Adipocyte (in vitro differentiated cells): ENCODE measurements around the gene C20orf204.

Experiments
- DNase-seq: peaks from one replicate; pipeline ENCODE4 v3.0.0-alpha.2; 2015; ENCODE audit warnings: low read depth
- H3K27me3 ChIP-seq: replicated peaks from 2 replicates; pipeline ENCODE4 v1.7.0; 2013; ENCODE audit warnings: mild to moderate bottlenecking, low read length, moderate library complexity; ENCODE audit not compliant: control insufficient read depth, insufficient read depth
- H3K36me3 ChIP-seq: 2 replicates; pipeline ENCODE4 v1.7.0; 2013; ENCODE audit warnings: low read length, mild to moderate bottlenecking, moderate library complexity; ENCODE audit not compliant: control insufficient read depth, insufficient read depth, severe bottlenecking
- H3K4me1 ChIP-seq: 2 replicates; pipeline ENCODE4 v1.7.0; 2013; ENCODE audit warnings: mild to moderate bottlenecking, low read length, moderate library complexity; ENCODE audit not compliant: control insufficient read depth, insufficient read depth
- H3K4me3 ChIP-seq: 2 replicates; pipeline ENCODE4 v1.7.0; 2013; ENCODE audit warnings: mild to moderate bottlenecking, low read length, moderate library complexity
- H3K9ac ChIP-seq: 2 replicates; pipeline ENCODE4 v1.7.0; 2013; ENCODE audit warnings: mild to moderate bottlenecking, low read length, moderate library complexity
- H3K9me3 ChIP-seq: 2 replicates; pipeline ENCODE4 v1.7.0; 2013; ENCODE audit warnings: mild to moderate bottlenecking, low read length, moderate library complexity; ENCODE audit not compliant: control insufficient read depth

C20orf204 gene

DNA sequence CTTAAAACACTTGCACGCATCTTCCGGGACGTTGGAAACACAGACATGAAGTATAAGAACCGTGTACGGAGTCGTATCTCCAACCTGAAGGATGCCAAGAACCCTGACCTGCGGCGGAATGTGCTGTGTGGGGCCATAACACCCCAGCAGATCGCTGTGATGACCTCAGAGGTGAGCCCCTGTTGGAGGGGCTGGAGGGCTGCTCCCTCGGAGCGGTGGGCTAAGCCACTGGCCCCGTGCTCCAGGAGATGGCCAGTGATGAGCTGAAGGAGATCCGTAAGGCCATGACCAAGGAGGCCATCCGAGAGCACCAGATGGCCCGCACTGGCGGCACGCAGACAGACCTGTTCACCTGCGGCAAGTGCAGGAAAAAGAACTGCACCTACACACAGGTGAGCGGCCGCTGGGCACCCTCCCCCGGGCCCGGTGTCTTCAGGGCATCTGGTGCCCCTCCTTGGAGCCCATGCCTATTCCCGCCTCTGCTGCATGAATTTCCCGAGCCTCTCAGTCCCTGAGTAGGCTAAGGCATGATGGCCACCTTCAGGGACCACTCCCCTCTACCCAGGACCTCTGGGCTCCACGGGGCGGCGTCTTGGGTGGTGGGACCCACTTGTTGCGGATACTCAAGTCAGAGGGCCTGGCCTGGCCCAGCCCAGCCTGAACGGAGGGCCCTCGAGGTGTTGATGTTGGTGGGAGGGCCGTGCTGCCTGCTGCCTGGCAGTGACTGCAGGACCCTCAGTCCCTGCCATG lies 34.4 kb downstream of the C20orf204 start:
- Histone ChIP-seq H3K27me3 (no peaks in the 10 kb centered on the region), H3K4me3 (no peak overlapping the region), H3K4me1 (no peaks in the 10 kb centered on the region), H3K9me3 (no peaks in the 10 kb centered on the region), H3K9ac (no peak overlapping the region), H3K36me3 (peaks cover 6% of the 10 kb centered on the region)
- no peak for DNase-seq

DNA sequence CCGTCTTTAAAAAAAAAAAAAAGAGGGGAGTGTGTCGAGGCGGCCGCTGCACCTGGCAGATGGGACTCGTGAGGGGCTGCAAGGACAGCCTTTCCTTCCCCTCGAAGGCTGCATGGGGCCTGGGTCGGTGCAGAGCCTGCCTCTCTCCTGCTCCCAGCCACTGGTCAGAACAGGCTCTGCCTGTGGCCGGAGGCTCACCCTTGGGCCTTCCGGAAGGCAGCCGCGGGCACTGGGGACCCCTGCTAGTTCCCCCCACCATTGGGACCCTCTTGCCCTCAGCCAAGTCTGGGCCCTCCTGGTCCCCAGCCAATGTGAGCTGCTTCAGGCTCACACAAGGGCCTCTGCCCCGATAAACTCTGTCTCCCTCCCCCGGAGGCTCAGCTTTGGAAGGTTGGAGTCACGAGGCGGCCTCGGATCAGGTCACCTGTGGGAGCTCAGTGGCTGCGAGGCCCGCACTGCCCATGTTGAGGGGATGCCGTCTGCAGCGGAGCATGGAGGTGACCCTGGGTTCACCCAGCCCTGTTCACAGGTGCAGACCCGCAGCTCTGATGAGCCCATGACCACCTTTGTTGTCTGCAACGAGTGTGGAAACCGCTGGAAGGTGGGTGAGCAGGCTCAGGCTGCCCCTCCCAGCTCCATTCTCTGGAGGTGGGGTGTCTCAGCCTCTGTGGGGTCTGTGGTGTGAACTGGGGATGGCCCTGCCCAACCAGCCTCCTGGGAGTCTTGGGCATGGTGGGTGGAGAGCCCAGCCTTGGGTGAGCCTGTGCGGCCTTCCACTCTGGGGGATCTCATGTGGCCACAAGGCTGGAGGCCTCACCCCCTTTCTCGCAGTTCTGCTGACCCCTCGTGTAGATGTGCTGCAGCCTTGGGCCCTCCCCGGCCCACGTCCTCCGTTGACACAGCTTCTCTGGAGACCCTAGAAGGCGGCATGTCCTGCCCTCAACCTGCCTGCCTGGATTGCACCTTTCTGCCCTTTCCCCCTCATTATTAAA lies 35.7 kb downstream of the C20orf204 start:
- no peaks in the 10 kb centered on the region for H3K4me1 ChIP-seq
- H3K36me3 ChIP-seq: peaks cover 6% of the 10 kb centered on the region
- H3K4me3 ChIP-seq: no peak overlapping the region
- no peaks in the 10 kb centered on the region for H3K9me3 ChIP-seq
- DNase-seq: no peak
- H3K9ac ChIP-seq: no peak overlapping the region
- H3K27me3 ChIP-seq: no peaks in the 10 kb centered on the region

- H3K36me3 ChIP-seq: peaks cover 6% of the 10 kb centered on the region
- H3K4me1 ChIP-seq: no peaks in the 10 kb centered on the region
- H3K9me3 ChIP-seq: no peaks in the 10 kb centered on the region
- H3K9ac ChIP-seq: no peak overlapping the region
- H3K27me3 ChIP-seq: no peaks in the 10 kb centered on the region
- H3K4me3 ChIP-seq: no peak overlapping the region
- no peak for DNase-seq
These were observed 36.6 kb downstream of the C20orf204 start for GRCh38 chr20:64072498-64073063.

DNA sequence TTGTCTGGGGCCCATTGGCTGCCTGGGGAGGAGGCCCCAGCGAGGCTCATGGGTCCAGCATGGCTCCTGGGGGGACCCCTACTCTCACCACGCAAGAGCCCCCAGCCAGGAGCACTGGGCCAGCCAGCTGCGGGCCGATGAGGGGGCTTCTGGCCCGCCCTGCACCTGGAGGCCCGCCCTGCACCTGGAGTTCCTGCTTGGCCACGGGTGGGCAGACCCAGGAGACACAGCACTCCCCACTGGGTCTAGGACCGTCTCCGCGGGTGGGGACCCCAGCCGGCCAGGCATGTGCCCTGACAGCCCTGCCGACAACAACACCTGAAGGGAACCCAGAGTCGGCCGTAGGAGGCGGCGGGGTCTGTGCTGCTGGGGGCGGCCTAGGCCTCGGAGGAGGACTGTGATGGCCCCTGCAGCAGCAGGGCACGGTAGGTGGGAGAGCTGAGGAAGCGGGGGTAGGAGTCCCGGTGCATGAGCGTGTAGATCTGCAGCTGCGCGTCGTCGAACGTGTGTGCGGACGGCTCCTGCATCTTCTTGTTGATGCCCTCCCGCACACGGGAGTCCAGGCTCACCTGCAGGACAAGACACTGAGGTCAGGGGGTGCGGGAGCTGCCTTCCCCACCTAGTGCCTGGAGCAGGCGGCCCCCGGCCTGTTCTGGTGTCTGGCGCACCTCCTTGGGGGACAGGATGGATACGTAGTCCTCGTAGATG lies 37.6 kb downstream of the C20orf204 start:
- no peak overlapping the region for H3K9ac ChIP-seq
- DNase-seq: no peak
- no peak overlapping the region for H3K4me3 ChIP-seq
- H3K4me1 ChIP-seq: peaks cover 6% of the 10 kb centered on the region
- peaks cover 6% of the 10 kb centered on the region for H3K36me3 ChIP-seq
- H3K9me3 ChIP-seq: no peaks in the 10 kb centered on the region
- H3K27me3 ChIP-seq: no peaks in the 10 kb centered on the region

GRCh38 chr20:64074184-64074789 lies 38.3 kb downstream of the C20orf204 start:
- Histone ChIP-seq H3K36me3 (peaks cover 6% of the 10 kb centered on the region), H3K27me3 (no peaks in the 10 kb centered on the region), H3K4me1 (peaks cover 12% of the 10 kb centered on the region), H3K4me3 (no peak overlapping the region), H3K9me3 (no peaks in the 10 kb centered on the region), H3K9ac (no peak overlapping the region)
- no peak for DNase-seq

DNA sequence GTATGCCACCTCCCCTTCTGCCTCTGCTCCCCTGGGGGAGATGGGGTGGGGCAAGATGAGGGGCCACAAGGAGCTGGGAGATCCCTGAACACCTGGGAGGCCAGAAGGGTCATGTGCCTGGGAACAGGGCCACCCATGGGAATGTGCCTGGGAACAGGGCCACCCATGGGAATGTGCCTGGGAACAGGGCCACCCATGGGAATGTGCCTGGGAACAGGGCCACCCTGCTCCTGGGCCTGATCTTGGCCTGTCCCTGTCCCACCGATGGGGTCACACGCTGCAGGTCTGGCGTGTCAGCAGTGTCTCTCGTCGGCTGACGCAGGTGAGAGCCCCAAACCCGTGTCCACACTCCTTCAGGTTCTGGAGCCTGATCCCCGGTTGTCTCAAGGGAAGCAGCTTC lies 39.0 kb downstream of the C20orf204 start:
- Histone ChIP-seq H3K4me3 (no peak overlapping the region), H3K27me3 (no peaks in the 10 kb centered on the region), H3K9ac (no peak overlapping the region), H3K36me3 (peaks cover 6% of the 10 kb centered on the region), H3K9me3 (no peaks in the 10 kb centered on the region), H3K4me1 (peaks cover 12% of the 10 kb centered on the region)
- no peak for DNase-seq

GRCh38 chr20:64075556-64075955 lies 39.6 kb downstream of the C20orf204 start:
- Histone ChIP-seq H3K27me3 (no peaks in the 10 kb centered on the region), H3K9me3 (no peaks in the 10 kb centered on the region), H3K4me1 (peaks cover 17% of the 10 kb centered on the region), H3K9ac (no peak overlapping the region), H3K4me3 (no peak overlapping the region), H3K36me3 (peaks cover 6% of the 10 kb centered on the region)
- DNase-seq: no peak

DNA sequence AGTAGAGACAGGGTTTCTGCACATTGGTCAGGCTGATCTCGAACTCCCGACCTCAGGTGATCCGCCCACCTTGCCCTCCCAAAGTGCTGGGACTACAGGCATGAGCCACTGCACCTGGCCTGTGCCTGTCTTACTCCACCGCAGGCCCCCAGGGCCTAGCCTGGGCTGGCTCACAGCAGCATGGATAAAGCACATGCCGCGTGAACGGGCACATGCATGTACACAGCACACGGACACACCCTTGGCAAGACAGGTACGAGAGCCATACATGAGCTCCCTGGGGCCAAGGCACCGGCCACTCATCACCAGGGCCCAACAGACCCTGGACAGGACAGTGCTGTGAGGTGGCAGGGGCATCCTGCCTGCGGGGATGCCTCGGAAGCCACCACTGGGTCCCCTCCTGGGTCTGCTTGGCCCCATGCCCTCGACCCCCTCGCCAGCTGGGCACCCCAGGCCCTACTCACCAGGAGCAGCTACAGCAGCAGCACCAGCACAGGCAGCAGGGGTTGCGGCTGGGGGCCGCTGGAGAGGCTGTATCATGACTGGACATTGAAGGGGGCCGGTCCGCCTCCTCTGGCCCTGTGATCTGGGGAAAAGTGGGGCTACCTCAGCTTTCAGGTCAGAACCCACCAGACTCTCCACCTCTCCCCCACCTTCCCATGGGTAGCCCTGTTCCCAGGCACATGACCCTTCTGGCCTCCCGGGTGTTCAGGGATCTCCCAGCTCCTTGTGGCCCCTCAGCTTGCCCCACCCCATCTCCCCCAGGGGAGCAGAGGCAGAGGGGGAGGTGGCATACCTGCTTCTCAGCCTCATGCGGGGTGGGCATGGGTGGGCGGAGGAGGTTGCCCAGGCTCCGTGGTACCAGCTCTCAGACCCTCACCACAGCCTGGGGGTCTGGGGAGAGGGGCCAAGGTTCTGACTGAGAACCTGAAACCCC lies 40.3 kb downstream of the C20orf204 start:
- Histone ChIP-seq H3K36me3 (peaks cover 6% of the 10 kb centered on the region), H3K9ac (no peak overlapping the region), H3K4me1 (peaks cover 17% of the 10 kb centered on the region), H3K27me3 (no peaks in the 10 kb centered on the region), H3K9me3 (no peaks in the 10 kb centered on the region), H3K4me3 (no peak overlapping the region)
- DNase-seq: no peak

GRCh38 chr20:64077094-64077493 lies 41.1 kb downstream of the C20orf204 start:
- H3K36me3 ChIP-seq: peaks cover 6% of the 10 kb centered on the region
- H3K27me3 ChIP-seq: peaks cover 3% of the 10 kb centered on the region
- no peak overlapping the region for H3K9ac ChIP-seq
- no peak for DNase-seq
- no peaks in the 10 kb centered on the region for H3K9me3 ChIP-seq
- H3K4me3 ChIP-seq: no peak overlapping the region
- H3K4me1 ChIP-seq: peaks cover 17% of the 10 kb centered on the region

DNA sequence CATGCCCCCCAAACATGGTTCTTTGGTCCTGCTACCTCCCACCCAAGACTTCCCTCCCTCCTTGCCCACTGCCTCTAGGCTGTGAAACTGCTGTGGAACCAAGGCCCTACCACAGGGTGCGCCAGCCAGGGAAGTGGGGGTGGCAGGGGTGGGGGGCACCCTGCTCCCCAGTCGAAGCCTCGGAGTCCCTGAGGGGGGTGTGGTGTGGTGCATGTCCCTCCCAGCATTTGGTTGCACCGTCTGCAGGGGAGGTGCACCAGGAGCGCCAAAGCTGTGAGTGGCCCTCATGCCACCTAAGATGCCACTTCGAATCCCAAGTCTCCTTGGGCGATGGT lies 41.5 kb downstream of the C20orf204 start:
- Histone ChIP-seq H3K9me3 (no peaks in the 10 kb centered on the region), H3K9ac (no peak overlapping the region), H3K36me3 (peaks cover 6% of the 10 kb centered on the region), H3K27me3 (peaks cover 7% of the 10 kb centered on the region), H3K4me3 (no peak overlapping the region), H3K4me1 (peaks cover 17% of the 10 kb centered on the region)
- DNase-seq: no peak
